ENCODE results near the gene GARIN5A. TPM values are rescaled to one million over a fixed set of nuclear protein-coding genes. Genes with fewer than 3 reads are reported as not detected.
A peak's percentile ranks its signal among the peaks of the same experiment; 100 is the strongest.

The GARIN5A gene
- total and polyA plus RNA-seq, 9 of the 15 experiments (the other 6 are each of a cell fraction or from before 2014, with no cell fraction given) = 0.10 to 0.82 (median 0.23) TPM; not detected in 2

DNA sequence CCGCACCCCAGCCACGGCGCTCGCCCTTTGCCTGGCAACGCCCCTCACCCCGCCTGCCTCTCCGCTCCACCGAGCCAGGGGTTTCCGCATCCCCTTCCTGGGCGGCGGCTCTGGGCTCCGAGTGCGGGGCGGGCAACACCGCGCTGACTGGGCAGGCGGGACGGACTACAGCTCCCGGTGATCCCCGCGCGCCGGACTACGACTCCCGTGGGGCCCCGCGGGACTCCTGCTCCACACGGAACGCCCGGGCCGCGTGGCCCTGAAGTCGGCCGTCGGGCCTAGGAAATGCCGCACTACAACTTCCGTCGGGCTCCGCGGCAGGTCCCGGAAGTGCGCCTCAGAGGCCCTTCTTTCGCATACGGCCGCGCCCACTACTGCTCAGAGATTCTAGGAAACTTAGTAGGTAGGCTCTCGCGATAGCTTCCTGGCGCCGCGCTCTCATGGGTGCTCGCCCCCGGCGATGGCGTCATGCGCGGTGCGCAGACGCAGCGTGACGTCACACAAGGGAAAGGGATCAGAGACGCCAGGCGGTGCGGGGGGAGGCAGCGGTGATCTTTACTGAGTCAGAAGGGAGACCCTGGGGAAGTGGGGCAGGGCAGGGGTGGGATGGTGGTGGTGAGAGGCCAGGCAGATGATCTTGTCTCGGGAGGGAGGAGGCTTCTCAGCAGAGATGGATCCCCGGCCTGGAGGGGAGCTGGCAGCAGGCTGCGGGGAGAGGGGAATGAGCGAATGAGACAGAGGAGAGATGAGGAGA, 34.6 kb upstream of the GARIN5A start, which contains the start of gene JOSD2 (continued):
- TF ChIP-seq, protein P1, sequence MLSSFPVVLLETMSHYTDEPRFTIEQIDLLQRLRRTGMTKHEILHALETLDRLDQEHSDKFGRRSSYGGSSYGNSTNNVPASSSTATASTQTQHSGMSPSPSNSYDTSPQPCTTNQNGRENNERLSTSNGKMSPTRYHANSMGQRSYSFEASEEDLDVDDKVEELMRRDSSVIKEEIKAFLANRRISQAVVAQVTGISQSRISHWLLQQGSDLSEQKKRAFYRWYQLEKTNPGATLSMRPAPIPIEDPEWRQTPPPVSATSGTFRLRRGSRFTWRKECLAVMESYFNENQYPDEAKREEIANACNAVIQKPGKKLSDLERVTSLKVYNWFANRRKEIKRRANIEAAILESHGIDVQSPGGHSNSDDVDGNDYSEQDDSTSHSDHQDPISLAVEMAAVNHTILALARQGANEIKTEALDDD (IDR thresholded peaks at IDR 0.05) = 0 out of 2 replicates have a peak, but pooled peaks have one; percentile 22
- no peak for TF ChIP-seq MAFG (tag; conservative IDR thresholded peaks at IDR 0.05)
- peak; percentile 90 to 92 for TF ChIP-seq SIX5 (IDR thresholded peaks at IDR 0.05; ENCODE audit: borderline replicate concordance in 1 of 2, insufficient read depth in 1 of 2, low read depth in 1 of 2, low read length in 2 of 2)
- no peak for TF ChIP-seq TAF1 (IDR thresholded peaks at IDR 0.05; ENCODE audit: control insufficient read depth, extremely low read depth, insufficient read depth, low read length, severe bottlenecking)
- peak; percentile 53 for TF ChIP-seq C11orf30 (IDR thresholded peaks at IDR 0.05; ENCODE audit: low read depth)
- TF ChIP-seq, protein P2, sequence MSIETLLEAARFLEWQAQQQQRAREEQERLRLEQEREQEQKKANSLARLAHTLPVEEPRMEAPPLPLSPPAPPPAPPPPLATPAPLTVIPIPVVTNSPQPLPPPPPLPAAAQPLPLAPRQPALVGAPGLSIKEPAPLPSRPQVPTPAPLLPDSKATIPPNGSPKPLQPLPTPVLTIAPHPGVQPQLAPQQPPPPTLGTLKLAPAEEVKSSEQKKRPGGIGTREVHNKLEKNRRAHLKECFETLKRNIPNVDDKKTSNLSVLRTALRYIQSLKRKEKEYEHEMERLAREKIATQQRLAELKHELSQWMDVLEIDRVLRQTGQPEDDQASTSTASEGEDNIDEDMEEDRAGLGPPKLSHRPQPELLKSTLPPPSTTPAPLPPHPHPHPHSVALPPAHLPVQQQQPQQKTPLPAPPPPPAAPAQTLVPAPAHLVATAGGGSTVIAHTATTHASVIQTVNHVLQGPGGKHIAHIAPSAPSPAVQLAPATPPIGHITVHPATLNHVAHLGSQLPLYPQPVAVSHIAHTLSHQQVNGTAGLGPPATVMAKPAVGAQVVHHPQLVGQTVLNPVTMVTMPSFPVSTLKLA (conservative IDR thresholded peaks at IDR 0.05) = peak; percentile 89 to 96
- TF ChIP-seq ZNF445 (CRISPR knock-in tag; IDR thresholded peaks at IDR 0.05; ENCODE audit: low read depth) = no peak
- TF ChIP-seq, protein P3, sequence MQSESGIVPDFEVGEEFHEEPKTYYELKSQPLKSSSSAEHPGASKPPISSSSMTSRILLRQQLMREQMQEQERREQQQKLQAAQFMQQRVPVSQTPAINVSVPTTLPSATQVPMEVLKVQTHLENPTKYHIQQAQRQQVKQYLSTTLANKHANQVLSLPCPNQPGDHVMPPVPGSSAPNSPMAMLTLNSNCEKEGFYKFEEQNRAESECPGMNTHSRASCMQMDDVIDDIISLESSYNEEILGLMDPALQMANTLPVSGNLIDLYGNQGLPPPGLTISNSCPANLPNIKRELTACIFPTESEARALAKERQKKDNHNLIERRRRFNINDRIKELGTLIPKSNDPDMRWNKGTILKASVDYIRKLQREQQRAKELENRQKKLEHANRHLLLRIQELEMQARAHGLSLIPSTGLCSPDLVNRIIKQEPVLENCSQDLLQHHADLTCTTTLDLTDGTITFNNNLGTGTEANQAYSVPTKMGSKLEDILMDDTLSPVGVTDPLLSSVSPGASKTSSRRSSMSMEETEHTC (IDR thresholded peaks at IDR 0.05) = peak; percentile 35; the same call in 1 of the 2 replicates
- TF ChIP-seq KLF13 (tag; IDR thresholded peaks at IDR 0.05; ENCODE audit: borderline replicate concordance, low read depth) = peak; percentile 76
- peak in 1 of 2 experiments; percentile 99; a peak in 2 of 4 replicates for TF ChIP-seq TBL1XR1 (IDR thresholded peaks at IDR 0.05; ENCODE audit: low read length in 2 of 2)
- no peak for TF ChIP-seq HNRNPUL1 (IDR thresholded peaks at IDR 0.05; ENCODE audit: low read length)
- TF ChIP-seq, protein P4, sequence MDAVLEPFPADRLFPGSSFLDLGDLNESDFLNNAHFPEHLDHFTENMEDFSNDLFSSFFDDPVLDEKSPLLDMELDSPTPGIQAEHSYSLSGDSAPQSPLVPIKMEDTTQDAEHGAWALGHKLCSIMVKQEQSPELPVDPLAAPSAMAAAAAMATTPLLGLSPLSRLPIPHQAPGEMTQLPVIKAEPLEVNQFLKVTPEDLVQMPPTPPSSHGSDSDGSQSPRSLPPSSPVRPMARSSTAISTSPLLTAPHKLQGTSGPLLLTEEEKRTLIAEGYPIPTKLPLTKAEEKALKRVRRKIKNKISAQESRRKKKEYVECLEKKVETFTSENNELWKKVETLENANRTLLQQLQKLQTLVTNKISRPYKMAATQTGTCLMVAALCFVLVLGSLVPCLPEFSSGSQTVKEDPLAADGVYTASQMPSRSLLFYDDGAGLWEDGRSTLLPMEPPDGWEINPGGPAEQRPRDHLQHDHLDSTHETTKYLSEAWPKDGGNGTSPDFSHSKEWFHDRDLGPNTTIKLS (IDR thresholded peaks at IDR 0.05; ENCODE audit: borderline replicate concordance, low read depth) = peak; percentile 98
- TF ChIP-seq ZNF644 (tag; IDR thresholded peaks at IDR 0.05; ENCODE audit: low read depth) = peak; percentile 72; the same call in 1 of the 2 replicates
- TF ChIP-seq NFIC (IDR thresholded peaks at IDR 0.05) = peak; percentile 62
- TF ChIP-seq TARDBP (IDR thresholded peaks at IDR 0.05) = peak; percentile 100
- TF ChIP-seq, protein P5, sequence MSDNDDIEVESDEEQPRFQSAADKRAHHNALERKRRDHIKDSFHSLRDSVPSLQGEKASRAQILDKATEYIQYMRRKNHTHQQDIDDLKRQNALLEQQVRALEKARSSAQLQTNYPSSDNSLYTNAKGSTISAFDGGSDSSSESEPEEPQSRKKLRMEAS (CRISPR knock-in tag; IDR thresholded peaks at IDR 0.05) = peak; percentile 98
- TF ChIP-seq, protein P6, sequence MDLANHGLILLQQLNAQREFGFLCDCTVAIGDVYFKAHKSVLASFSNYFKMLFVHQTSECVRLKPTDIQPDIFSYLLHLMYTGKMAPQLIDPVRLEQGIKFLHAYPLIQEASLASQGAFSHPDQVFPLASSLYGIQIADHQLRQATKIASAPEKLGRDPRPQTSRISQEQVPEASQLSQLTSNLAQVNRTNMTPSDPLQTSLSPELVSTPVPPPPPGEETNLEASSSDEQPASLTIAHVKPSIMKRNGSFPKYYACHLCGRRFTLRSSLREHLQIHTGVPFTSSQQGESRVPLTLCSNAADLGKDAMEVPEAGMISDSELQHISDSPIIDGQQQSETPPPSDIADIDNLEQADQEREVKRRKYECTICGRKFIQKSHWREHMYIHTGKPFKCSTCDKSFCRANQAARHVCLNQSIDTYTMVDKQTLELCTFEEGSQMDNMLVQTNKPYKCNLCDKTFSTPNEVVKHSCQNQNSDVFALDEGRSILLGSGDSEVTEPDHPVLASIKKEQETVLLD (IDR thresholded peaks at IDR 0.05) = peak; percentile 75; the same call in 1 of the 2 replicates
- TF ChIP-seq SOX6 (IDR thresholded peaks at IDR 0.05) = peak; percentile 19; the same call in 1 of the 2 replicates
